ENCODE results near the gene PLAU. TPM values are rescaled to one million over a fixed set of nuclear protein-coding genes. Genes with fewer than 3 reads are reported as not detected.

The PLAU gene
- total RNA-seq, 2 experiments from 2014 or later = not detected

DNA sequence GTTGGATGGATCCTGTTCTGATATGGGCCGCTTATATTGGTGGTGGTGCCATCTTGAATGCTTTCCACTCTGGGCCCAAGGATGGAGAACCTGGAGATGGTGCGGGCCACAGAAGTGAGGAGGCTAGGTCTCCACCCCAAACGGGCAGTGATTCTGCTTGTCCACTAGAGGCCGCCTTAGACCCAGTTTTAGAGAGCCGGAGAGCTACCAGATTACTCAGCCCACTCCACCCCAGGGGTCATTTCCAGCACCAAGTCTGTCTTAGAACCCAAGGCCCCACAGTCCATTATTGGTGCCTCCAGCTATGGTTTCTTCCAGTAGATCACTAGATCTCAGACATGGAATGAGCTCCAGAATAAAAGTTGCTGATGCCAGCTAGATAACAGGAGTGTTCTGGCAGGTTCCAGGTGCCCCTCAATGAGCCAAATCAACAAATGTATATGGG lies 24.8 kb upstream of the PLAU start:
- ChIA-PET CTCF (interaction anchor here (0.6 to 4.2 kb wide), 14 partner anchors 9 to 303 kb away, joined by 3 to 62 read pairs (median 4); no protein-coding TSS in a partner anchor), POLR2A (interaction anchor here (0.6 to 1.2 kb wide), 11 partner anchors 11 to 808 kb away, joined by 3 to 19 read pairs (median 3); no protein-coding TSS in a partner anchor)
- ATAC-seq (ENCODE audit: poor library complexity) (peak; percentile 97), DNase-seq (peak; percentile 47 to 86 (median 58))
- no peaks in the 10 kb centered on the region for H3K9me3 ChIP-seq (ENCODE audit: control insufficient read depth in 1 of 2, insufficient read depth in 1 of 2, low read length in 2 of 2)
- Mint-ChIP-seq H3K9me3 (no peaks in the 10 kb centered on the region), H3K4me1 (ENCODE audit: low read depth) (peaks cover 10% of the 10 kb centered on the region), H3K27me3 (no peaks in the 10 kb centered on the region), H3K27ac (no peak overlapping the region), H3K36me3 (ENCODE audit: low read depth) (no peaks in the 10 kb centered on the region), H3K4me3 (no peak overlapping the region)
- H3K27me3 ChIP-seq (ENCODE audit: control insufficient read depth in 1 of 2, insufficient read depth in 2 of 2, low read length in 2 of 2) = no peaks in the 10 kb centered on the region
- H3K36me3 ChIP-seq (ENCODE audit: insufficient read depth, low read length) = no peaks in the 10 kb centered on the region
- no peak overlapping the region for H3K4me3 ChIP-seq (ENCODE audit: low read length)
- H3K4me1 ChIP-seq (ENCODE audit: insufficient read depth, low read length) = peaks cover 7% of the 10 kb centered on the region
- TF ChIP-seq, protein P1, sequence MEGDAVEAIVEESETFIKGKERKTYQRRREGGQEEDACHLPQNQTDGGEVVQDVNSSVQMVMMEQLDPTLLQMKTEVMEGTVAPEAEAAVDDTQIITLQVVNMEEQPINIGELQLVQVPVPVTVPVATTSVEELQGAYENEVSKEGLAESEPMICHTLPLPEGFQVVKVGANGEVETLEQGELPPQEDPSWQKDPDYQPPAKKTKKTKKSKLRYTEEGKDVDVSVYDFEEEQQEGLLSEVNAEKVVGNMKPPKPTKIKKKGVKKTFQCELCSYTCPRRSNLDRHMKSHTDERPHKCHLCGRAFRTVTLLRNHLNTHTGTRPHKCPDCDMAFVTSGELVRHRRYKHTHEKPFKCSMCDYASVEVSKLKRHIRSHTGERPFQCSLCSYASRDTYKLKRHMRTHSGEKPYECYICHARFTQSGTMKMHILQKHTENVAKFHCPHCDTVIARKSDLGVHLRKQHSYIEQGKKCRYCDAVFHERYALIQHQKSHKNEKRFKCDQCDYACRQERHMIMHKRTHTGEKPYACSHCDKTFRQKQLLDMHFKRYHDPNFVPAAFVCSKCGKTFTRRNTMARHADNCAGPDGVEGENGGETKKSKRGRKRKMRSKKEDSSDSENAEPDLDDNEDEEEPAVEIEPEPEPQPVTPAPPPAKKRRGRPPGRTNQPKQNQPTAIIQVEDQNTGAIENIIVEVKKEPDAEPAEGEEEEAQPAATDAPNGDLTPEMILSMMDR (IDR thresholded peaks at IDR 0.05) = peak; percentile 89
- intact Hi-C loops (cut with DNase I, micrococcal nuclease) = loop anchor here (1.0 to 10.0 kb wide), 4 partner anchors 54 to 349 kb away; no protein-coding TSS in a partner anchor
- no peak overlapping the region for H3K27ac ChIP-seq (ENCODE audit: low read depth in 1 of 2, low read length in 2 of 2)

DNA sequence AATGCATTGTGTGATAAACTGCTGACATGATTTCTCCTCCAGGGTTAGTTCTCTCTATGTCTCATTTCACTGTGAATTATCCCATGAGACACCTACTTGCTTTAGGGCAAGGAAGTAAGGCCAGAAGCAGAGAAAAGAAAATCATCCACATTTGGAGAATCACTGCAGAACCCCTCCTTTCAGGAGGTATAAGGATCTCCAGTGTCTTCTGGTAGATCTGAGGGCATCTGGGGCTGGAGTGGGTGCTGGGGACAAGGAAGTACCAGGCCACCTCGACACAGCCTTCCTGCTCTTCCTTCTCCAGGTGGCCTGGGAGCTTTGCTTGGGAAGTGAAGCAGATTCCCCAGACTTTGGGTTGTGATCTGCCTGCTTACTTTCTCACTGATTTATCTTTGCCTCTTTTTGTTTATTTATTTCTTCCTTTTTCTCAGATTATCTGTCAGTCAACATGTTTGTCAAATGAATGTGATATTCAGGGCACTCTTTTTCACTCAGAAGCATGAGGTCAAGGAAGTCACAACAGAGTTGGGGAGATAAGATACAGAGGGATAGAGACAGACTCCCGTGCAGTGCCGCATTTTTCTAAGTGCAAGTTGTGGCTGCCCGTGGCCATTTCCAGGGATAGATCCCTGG lies 24.2 kb upstream of the PLAU start:
- no peak for ATAC-seq (ENCODE audit: poor library complexity)
- no peaks in the 10 kb centered on the region for H3K27me3 Mint-ChIP-seq
- POLR2A ChIA-PET = interaction anchor here (0.6 to 1.2 kb wide), 11 partner anchors 12 to 807 kb away, joined by 3 to 19 read pairs (median 3); no protein-coding TSS in a partner anchor

DNA sequence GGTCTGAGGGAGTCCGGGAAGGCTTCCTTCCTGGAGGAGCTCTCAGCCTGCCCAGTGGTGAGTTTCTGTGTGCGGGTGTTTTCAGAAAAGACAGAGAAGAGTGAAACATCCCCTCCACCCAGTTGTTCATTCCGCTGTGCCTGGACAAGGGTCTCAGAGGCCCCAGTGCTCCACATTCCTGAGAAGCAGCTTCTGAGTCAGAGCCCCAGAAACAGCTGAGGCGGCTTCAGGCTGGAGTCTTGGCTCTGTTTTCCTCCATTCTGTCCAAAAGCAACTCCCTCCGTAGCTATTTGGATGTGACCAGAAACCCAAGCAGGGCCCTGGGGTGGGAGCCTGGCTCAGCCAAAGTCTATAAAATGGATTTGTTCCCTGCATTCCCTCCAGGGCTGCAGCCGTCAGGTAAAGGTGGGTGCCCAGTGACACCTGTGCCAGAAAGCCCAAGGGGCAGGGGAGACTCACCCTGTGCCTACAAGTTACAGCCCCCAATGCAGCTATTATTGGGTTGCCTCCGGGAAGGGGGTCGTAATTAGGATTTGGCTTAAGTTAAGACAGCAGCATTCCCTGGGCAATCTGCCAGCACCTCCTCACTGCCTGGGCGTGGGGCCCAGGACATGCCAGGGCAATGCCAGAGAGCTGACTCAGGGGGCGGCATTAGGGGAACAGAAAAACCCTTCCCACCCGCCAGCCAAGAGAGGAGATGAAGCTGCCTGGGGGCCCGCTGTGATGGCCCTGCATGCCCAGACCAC lies 23.5 kb upstream of the PLAU start:
- intact Hi-C loops (cut with DNase I, micrococcal nuclease) = loop anchor here in 1 of 2 experiments (10.0 kb wide), 1 partner anchor 347 kb away; no protein-coding TSS in a partner anchor
- Mint-ChIP-seq H3K9me3 (no peaks in the 10 kb centered on the region), H3K4me3 (no peak overlapping the region), H3K4me1 (ENCODE audit: low read depth) (peaks cover 10% of the 10 kb centered on the region), H3K27me3 (no peaks in the 10 kb centered on the region), H3K27ac (no peak overlapping the region), H3K36me3 (ENCODE audit: low read depth) (no peaks in the 10 kb centered on the region)
- H3K27ac ChIP-seq (ENCODE audit: low read depth in 1 of 2, low read length in 2 of 2) = no peak overlapping the region
- ChIA-PET POLR2A (interaction anchor here (0.8 kb wide), 1 partner anchor 53 kb away, joined by 3 read pairs; no protein-coding TSS in a partner anchor), CTCF (interaction anchor here (1.1 to 4.2 kb wide), 3 partner anchors 49 to 56 kb away, joined by 3 to 62 read pairs (median 7); no protein-coding TSS in a partner anchor)
- peak in 1 of 14 experiments; percentile 38 for DNase-seq
- peaks cover 7% of the 10 kb centered on the region for H3K4me1 ChIP-seq (ENCODE audit: insufficient read depth, low read length)
- no peaks in the 10 kb centered on the region for H3K36me3 ChIP-seq (ENCODE audit: insufficient read depth, low read length)
- H3K9me3 ChIP-seq (ENCODE audit: control insufficient read depth in 1 of 2, insufficient read depth in 1 of 2, low read length in 2 of 2) = no peaks in the 10 kb centered on the region
- TF ChIP-seq, protein P1 (IDR thresholded peaks at IDR 0.05) = no peak
- no peak overlapping the region for H3K4me3 ChIP-seq (ENCODE audit: low read length)
- H3K27me3 ChIP-seq (ENCODE audit: control insufficient read depth in 1 of 2, insufficient read depth in 2 of 2, low read length in 2 of 2) = no peaks in the 10 kb centered on the region
- no peak for ATAC-seq (ENCODE audit: poor library complexity)

More for the DNA sequence above, 24.2 kb upstream of the PLAU start:
- H3K36me3 Mint-ChIP-seq (ENCODE audit: low read depth) = no peaks in the 10 kb centered on the region
- H3K4me1 Mint-ChIP-seq (ENCODE audit: low read depth) = peaks cover 10% of the 10 kb centered on the region
- no peak overlapping the region for H3K27ac Mint-ChIP-seq
- no peak for DNase-seq
- H3K4me3 Mint-ChIP-seq = no peak overlapping the region
- Histone ChIP-seq H3K27me3 (ENCODE audit: control insufficient read depth in 1 of 2, insufficient read depth in 2 of 2, low read length in 2 of 2) (no peaks in the 10 kb centered on the region), H3K4me1 (ENCODE audit: insufficient read depth, low read length) (peaks cover 7% of the 10 kb centered on the region), H3K27ac (ENCODE audit: low read depth in 1 of 2, low read length in 2 of 2) (no peak overlapping the region), H3K4me3 (ENCODE audit: low read length) (no peak overlapping the region), H3K9me3 (ENCODE audit: control insufficient read depth in 1 of 2, insufficient read depth in 1 of 2, low read length in 2 of 2) (no peaks in the 10 kb centered on the region), H3K36me3 (ENCODE audit: insufficient read depth, low read length) (no peaks in the 10 kb centered on the region)
- CTCF ChIA-PET = interaction anchor here (0.6 to 4.2 kb wide), 14 partner anchors 9 to 302 kb away, joined by 3 to 62 read pairs (median 4); no protein-coding TSS in a partner anchor
- TF ChIP-seq, protein P1 (IDR thresholded peaks at IDR 0.05) = no peak
- H3K9me3 Mint-ChIP-seq = no peaks in the 10 kb centered on the region
- intact Hi-C loops (cut with DNase I, micrococcal nuclease) = loop anchor here (1.0 to 10.0 kb wide), 4 partner anchors 54 to 348 kb away; no protein-coding TSS in a partner anchor
